Progenitor cell of endocrine pancreas (in vitro differentiated cells): ENCODE measurements around the gene OR13A1. TPM values are rescaled to one million over a fixed set of nuclear protein-coding genes. Genes with fewer than 3 reads are reported as not detected.
A peak's percentile ranks its signal among the peaks of the same experiment; 100 is the strongest.
"Not testable (repeated sequence)": the region's sequence is repeated elsewhere in the genome, so short reads cannot be mapped to it uniquely, and the experiment has no call there.

Experiments
- DNase-seq: peaks from one replicate; pipeline ENCODE4 v3.0.0; 2021; ENCODE audit warnings: low spot score; ENCODE audit not compliant: unreplicated experiment
- H3K27ac Mint-ChIP-seq: 2 replicates; pipeline ENCODE4 v1.8.0; 2021; ENCODE audit warnings: mild to moderate bottlenecking, moderate library complexity, mixed read lengths
- H3K27me3 Mint-ChIP-seq: 2 replicates; pipeline ENCODE4 v1.8.0; 2021; ENCODE audit warnings: mixed read lengths
- H3K36me3 Mint-ChIP-seq: 2 replicates; pipeline ENCODE4 v1.8.0; 2022; ENCODE audit warnings: mixed read lengths; ENCODE audit not compliant: insufficient read depth
- H3K4me1 Mint-ChIP-seq: 2 replicates; pipeline ENCODE4 v1.8.0; 2021; ENCODE audit warnings: low read depth, mixed read lengths
- H3K4me3 Mint-ChIP-seq: 2 replicates; pipeline ENCODE4 v1.8.0; 2021; ENCODE audit warnings: low read depth, mild to moderate bottlenecking, moderate library complexity, mixed read lengths
- H3K9me3 Mint-ChIP-seq: 2 replicates; pipeline ENCODE4 v1.8.0; 2021; ENCODE audit warnings: low read depth, mixed read lengths
- total RNA-seq: library from RNA; stranded (reverse); gene quantifications from 2 replicates; pipeline ENCODE4 v1.2.1, GENCODE V29; 2021
- TF ChIP-seq, protein P1 (sequence below): fragments of 200-600 bp; sonication (generic); IDR thresholded peaks from one replicate; pipeline ENCODE4 v1.5.0; 2021; ENCODE audit warnings: antibody characterized with exemption, mild to moderate bottlenecking; ENCODE audit not compliant: unreplicated experiment

The OR13A1 gene
- total RNA-seq, 1 donor from 2014 or later, result 0.38 TPM

DNA sequence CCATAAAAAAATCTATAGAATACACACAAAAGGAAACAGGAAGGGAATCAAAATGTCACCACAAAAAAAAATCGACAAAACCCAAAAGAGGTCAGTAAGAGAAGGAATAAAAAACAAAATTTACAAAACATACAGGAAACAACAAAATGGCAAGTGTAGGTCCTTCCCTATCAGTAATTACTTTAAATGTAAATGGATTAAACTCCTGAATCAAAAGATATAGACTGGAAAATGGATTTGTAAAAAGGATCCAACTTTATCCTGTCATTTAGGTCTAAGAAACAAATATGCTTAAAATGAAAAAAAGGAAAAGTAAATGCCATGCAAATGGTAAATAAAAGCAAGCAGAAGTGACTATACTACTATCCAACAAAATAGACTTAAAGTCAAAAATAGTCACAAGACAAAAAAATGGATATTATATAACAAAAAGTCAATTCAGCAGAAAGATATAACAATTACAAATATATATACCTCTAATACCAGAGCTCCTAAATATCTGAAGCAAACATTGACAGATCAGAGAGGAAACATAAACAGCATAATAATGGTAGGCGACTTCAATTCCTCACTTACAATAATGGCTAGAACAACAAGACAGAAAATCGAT, 2.0 kb downstream of the OR13A1 start:
- Mint-ChIP-seq H3K4me1 (no peaks in the 10 kb centered on the region), H3K36me3 (no peaks in the 10 kb centered on the region), H3K4me3 (no peak overlapping the region), H3K9me3 (peaks cover 12% of the 10 kb centered on the region), H3K27me3 (no peaks in the 10 kb centered on the region), H3K27ac (no peak overlapping the region)
- DNase-seq, result no peak
- TF ChIP-seq, protein P1, sequence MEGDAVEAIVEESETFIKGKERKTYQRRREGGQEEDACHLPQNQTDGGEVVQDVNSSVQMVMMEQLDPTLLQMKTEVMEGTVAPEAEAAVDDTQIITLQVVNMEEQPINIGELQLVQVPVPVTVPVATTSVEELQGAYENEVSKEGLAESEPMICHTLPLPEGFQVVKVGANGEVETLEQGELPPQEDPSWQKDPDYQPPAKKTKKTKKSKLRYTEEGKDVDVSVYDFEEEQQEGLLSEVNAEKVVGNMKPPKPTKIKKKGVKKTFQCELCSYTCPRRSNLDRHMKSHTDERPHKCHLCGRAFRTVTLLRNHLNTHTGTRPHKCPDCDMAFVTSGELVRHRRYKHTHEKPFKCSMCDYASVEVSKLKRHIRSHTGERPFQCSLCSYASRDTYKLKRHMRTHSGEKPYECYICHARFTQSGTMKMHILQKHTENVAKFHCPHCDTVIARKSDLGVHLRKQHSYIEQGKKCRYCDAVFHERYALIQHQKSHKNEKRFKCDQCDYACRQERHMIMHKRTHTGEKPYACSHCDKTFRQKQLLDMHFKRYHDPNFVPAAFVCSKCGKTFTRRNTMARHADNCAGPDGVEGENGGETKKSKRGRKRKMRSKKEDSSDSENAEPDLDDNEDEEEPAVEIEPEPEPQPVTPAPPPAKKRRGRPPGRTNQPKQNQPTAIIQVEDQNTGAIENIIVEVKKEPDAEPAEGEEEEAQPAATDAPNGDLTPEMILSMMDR, result no peak

DNA sequence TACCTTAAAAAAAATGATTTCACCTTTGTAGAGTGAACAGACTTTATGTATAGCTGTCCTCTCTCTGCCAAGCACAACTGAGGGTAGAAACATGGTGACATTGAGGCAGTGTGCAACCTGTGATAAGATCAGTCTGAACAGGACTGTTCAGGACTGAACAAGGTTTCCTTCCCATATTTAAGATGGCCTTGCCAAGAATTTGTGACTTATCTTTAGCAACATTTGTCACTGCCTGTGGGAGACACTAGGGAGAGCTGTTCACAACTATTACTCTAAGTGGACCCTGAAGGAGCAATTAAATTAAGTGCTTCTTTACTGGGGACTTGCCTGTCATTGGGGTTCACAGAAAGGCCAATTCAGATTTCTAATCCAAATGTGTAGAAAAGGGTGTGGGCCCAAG, 6.7 kb downstream of the OR13A1 start:
- Mint-ChIP-seq H3K4me1 (peaks cover 2% of the 10 kb centered on the region), H3K9me3 (peaks cover 8% of the 10 kb centered on the region), H3K27ac (no peak overlapping the region), H3K4me3 (no peak overlapping the region), H3K27me3 (no peaks in the 10 kb centered on the region), H3K36me3 (no peaks in the 10 kb centered on the region)
- TF ChIP-seq, protein P1, result no peak
- DNase-seq, result no peak

DNA sequence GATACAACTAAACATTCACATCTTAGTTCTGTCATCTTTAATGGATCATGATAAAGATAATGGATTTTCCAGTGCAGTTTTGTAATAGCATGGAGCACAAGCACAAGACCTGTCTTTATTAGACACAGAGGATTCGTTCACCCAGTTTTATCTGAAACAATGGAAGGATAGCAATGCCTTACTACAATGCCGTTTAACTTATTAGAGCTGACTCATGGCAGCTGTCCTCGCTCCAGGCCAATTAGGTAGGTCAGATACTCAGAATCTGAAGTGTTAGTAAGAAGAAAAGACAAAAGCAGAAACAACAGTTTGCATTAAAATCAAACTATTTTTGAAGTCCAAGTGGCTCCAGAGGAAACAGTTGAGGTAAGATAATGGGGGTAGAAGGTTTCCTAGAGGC, 12.8 kb downstream of the OR13A1 start:
- TF ChIP-seq, protein P1, result no peak
- DNase-seq, result no peak
- Mint-ChIP-seq H3K4me3 (no peak overlapping the region), H3K27ac (no peak overlapping the region), H3K36me3 (no peaks in the 10 kb centered on the region), H3K27me3 (no peaks in the 10 kb centered on the region), H3K9me3 (peaks cover under 1% of the 10 kb centered on the region), H3K4me1 (peaks cover 8% of the 10 kb centered on the region)

GRCh38 chr10:45298341-45298955, 17.0 kb downstream of the OR13A1 start:
- not testable (repeated sequence) for DNase-seq, H3K4me1 Mint-ChIP-seq, H3K4me3 Mint-ChIP-seq, H3K9me3 Mint-ChIP-seq, H3K36me3 Mint-ChIP-seq
- peaks cover 12% of the 10 kb centered on the region for H3K27me3 Mint-ChIP-seq
- peak overlapping the region; percentile 14 for H3K27ac Mint-ChIP-seq

DNA sequence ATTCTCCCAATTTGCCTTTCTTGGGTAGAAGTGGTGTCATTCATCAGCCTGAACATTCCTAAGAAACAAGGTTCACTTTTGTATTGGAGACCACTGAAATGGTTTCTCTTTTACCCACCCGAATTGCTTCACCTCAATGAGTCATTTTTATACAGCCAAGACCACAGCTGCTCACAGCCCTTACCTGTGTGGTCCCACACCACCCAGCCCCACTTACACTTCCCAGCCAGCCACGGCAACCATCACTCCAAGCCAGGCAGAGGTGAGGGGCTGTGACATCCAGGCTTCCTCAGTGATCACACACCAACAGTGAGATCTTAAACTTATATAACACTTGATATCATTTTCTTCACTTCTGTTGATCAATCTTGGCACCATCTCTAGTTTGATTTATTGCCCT, 20.7 kb downstream of the OR13A1 start:
- H3K27me3 Mint-ChIP-seq, result peaks cover 16% of the 10 kb centered on the region

More for the DNA sequence above, 20.7 kb downstream of the OR13A1 start:
- H3K4me1 Mint-ChIP-seq, result peaks cover 7% of the 10 kb centered on the region
- TF ChIP-seq, protein P1, result no peak
- H3K4me3 Mint-ChIP-seq, result no peak overlapping the region
- peaks cover 10% of the 10 kb centered on the region for H3K9me3 Mint-ChIP-seq
- no peak overlapping the region for H3K27ac Mint-ChIP-seq
- DNase-seq, result no peak
- no peaks in the 10 kb centered on the region for H3K36me3 Mint-ChIP-seq
